Activated T-helper 17 cell treated with anti-CD3 and anti-CD28 coated beads, Interleukin-2, amount 50 U/mL, for 72 hours (primary cell): ENCODE results near the gene NFIX. TPM values are rescaled to one million over a fixed set of nuclear protein-coding genes. Genes with fewer than 3 reads are reported as not detected.
A peak's percentile ranks its signal among the peaks of the same experiment; 100 is the strongest.

Experiments
- ATAC-seq: fragments of 150-1000 bp; cut with Tn5 transposase; replicated peaks from 2 replicates; pipeline ENCODE4 v1.10.0; 2021; ENCODE audit warnings: mild to moderate bottlenecking, moderate library complexity
- H3K27ac Mint-ChIP-seq: one replicate; pipeline ENCODE4 v1.8.0; 2022; ENCODE audit warnings: mixed read lengths
- H3K27me3 Mint-ChIP-seq: one replicate; pipeline ENCODE4 v1.8.0; 2022; ENCODE audit warnings: mixed read lengths
- H3K36me3 Mint-ChIP-seq: one replicate; pipeline ENCODE4 v1.8.0; 2022; ENCODE audit warnings: low read depth, mild to moderate bottlenecking, mixed read lengths
- H3K4me1 Mint-ChIP-seq: one replicate; pipeline ENCODE4 v1.8.0; 2022; ENCODE audit warnings: mixed read lengths
- H3K4me3 Mint-ChIP-seq: one replicate; pipeline ENCODE4 v1.8.0; 2022; ENCODE audit warnings: mild to moderate bottlenecking, mixed read lengths
- H3K9me3 Mint-ChIP-seq: one replicate; pipeline ENCODE4 v1.8.0; 2022; ENCODE audit warnings: mixed read lengths
- total RNA-seq, 2 donors: library from RNA; stranded (reverse); gene quantifications; one replicate each; pipeline ENCODE4 v1.2.3, GENCODE V29; 2022

Gene NFIX
- total RNA-seq, 2 donors from 2014 or later, result 0.43 to 1.1 TPM

GRCh38 chr19:12990853-12991252, 4.4 kb upstream of the NFIX start:
- no peaks in the 10 kb centered on the region for H3K9me3 Mint-ChIP-seq
- H3K36me3 Mint-ChIP-seq, result peaks cover 6% of the 10 kb centered on the region
- no peak overlapping the region for H3K4me3 Mint-ChIP-seq
- H3K4me1 Mint-ChIP-seq, result peaks cover 6% of the 10 kb centered on the region
- H3K27me3 Mint-ChIP-seq, result peaks cover 16% of the 10 kb centered on the region
- no peak overlapping the region for H3K27ac Mint-ChIP-seq
- ATAC-seq, result no peak

- Mint-ChIP-seq H3K4me3 (no peak overlapping the region), H3K4me1 (peaks cover 6% of the 10 kb centered on the region), H3K9me3 (no peaks in the 10 kb centered on the region), H3K36me3 (peaks cover 6% of the 10 kb centered on the region), H3K27me3 (peaks cover 16% of the 10 kb centered on the region), H3K27ac (no peak overlapping the region)
- no peak for ATAC-seq
These were observed 4.0 kb upstream of the NFIX start for GRCh38 chr19:12991296-12991695.

DNA sequence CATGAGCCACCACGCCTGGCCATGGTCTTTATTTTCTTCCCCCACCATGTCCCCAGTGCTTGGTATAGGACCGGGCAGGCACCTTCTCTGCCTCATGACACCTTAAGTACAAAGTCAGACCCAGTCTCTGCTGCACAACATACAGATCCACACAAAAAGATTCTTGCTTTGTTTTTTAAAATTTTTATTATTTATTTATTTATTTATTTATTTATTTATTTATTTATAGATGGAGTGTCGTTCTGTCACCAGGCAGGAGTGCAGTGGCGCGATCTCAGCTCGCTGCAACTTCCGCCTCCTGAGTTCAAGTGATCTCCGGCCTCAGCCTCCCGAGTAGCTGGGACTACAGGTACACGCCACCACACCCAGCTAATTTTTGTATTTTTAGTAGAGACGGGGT, 2.5 kb upstream of the NFIX start:
- Mint-ChIP-seq H3K27ac (no peak overlapping the region), H3K9me3 (no peaks in the 10 kb centered on the region), H3K4me1 (peaks cover 6% of the 10 kb centered on the region), H3K27me3 (peaks cover 12% of the 10 kb centered on the region), H3K36me3 (peaks cover 6% of the 10 kb centered on the region), H3K4me3 (no peak overlapping the region)
- no peak for ATAC-seq

DNA sequence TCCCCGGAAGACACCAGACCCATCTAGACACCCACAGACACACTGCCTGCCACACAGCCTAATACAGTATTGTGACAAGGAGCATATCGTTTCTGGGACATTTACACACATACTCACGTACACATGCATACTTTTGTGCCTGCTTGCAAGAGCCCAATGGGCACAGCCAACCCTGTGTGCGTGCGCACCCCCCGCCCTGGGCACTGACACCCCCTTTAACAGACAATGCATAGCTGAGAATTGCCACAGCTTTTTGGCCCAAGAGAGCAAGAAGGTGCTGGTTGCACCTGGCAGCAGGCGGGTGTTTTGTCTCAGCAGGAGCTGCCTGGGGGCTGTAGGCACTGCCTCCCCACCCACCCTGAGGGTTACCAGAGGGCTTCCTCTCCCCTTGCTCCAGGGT, 1.7 kb upstream of the NFIX start:
- ATAC-seq, result no peak
- Mint-ChIP-seq H3K4me1 (peaks cover 6% of the 10 kb centered on the region), H3K4me3 (no peak overlapping the region)

DNA sequence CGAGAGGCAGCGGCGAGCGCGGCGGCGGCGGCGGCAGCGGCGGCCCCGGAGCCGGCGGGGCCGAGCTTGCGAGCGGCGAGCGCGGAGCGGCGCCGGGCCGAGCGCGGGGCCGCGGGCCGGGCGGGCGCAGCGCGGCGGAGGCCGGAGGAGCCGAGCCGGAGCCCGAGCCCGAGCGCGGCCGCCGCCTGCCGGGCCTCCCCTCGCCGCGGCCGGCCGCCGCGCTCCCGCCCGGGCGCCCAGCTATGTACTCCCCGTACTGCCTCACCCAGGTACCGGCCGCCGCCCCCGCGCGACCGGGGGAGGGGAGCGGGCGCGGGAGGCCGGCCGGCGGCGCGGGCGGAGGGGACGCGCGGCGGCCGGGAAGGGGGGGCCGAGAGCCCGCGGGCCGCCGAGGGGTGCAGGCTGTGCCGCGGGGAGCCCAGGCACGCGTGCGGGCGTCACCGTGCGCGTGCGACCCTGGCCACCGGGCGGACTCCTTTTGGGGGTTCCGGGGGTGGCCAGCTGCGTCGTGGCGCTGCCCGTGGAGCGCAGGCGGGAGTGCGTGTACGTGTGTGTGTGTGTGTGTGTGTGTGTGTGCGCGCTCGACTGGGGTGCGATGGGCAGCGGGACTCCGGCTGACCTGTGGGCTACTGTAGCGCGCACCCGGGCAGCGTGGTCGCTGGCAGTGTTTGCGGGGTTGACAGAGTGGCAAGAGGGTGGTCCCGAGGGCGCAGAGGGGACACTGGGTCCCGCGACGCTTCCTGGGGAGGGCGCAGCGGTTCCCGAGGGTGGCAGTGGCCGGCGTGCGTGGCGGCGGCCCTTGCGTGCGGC, 526 bp downstream of the NFIX start:
- ATAC-seq, result peak; percentile 38
- no peak overlapping the region for H3K27ac Mint-ChIP-seq
- no peaks in the 10 kb centered on the region for H3K9me3 Mint-ChIP-seq
- H3K4me3 Mint-ChIP-seq, result peak overlapping the region; percentile 29
- peaks cover 6% of the 10 kb centered on the region for H3K36me3 Mint-ChIP-seq
- peaks cover 6% of the 10 kb centered on the region for H3K4me1 Mint-ChIP-seq
- H3K27me3 Mint-ChIP-seq, result peaks cover 16% of the 10 kb centered on the region

More for the DNA sequence above, 1.7 kb upstream of the NFIX start:
- no peak overlapping the region for H3K27ac Mint-ChIP-seq
- H3K36me3 Mint-ChIP-seq, result peaks cover 6% of the 10 kb centered on the region
- H3K9me3 Mint-ChIP-seq, result no peaks in the 10 kb centered on the region
- peaks cover 16% of the 10 kb centered on the region for H3K27me3 Mint-ChIP-seq

- ATAC-seq, result no peak
- peaks cover 6% of the 10 kb centered on the region for H3K36me3 Mint-ChIP-seq
- peaks cover 6% of the 10 kb centered on the region for H3K4me1 Mint-ChIP-seq
- H3K4me3 Mint-ChIP-seq, result peak overlapping the region; percentile 37
- no peaks in the 10 kb centered on the region for H3K9me3 Mint-ChIP-seq
- H3K27me3 Mint-ChIP-seq, result peaks cover 16% of the 10 kb centered on the region
- H3K27ac Mint-ChIP-seq, result no peak overlapping the region
These were observed 1.3 kb downstream of the NFIX start for GRCh38 chr19:12996406-12997094.

- peak overlapping the region; percentile 37 for H3K4me3 Mint-ChIP-seq
- H3K4me1 Mint-ChIP-seq, result peaks cover 6% of the 10 kb centered on the region
These were observed 2.1 kb downstream of the NFIX start for GRCh38 chr19:12997179-12997966.

GRCh38 chr19:12997967-12998940, 3.0 kb downstream of the NFIX start:
- ATAC-seq, result no peak
- Mint-ChIP-seq H3K9me3 (no peaks in the 10 kb centered on the region), H3K36me3 (peaks cover 6% of the 10 kb centered on the region), H3K27me3 (peaks cover 16% of the 10 kb centered on the region), H3K4me1 (peaks cover 6% of the 10 kb centered on the region), H3K4me3 (no peak overlapping the region), H3K27ac (no peak overlapping the region)

More at GRCh38 chr19:12997179-12997966, 2.1 kb downstream of the NFIX start:
- H3K27ac Mint-ChIP-seq, result no peak overlapping the region
- peaks cover 6% of the 10 kb centered on the region for H3K36me3 Mint-ChIP-seq
- ATAC-seq, result no peak
- H3K27me3 Mint-ChIP-seq, result peaks cover 16% of the 10 kb centered on the region
- H3K9me3 Mint-ChIP-seq, result no peaks in the 10 kb centered on the region

DNA sequence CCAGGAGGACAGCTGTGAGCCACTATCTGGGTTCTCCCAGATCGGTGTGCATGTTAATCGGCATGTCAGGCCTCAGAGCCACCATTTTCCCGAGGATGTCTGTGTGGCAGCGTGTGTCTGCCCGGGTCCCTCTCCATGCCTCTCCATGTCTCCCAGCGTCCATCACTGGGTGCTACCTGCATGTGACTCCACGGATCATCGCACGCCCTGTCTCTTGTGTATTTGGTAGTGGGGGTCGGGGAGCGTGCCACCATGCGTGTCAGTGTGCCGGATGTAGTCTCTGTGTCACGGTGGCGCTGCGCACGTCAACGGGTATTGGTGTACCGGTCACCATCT, 5.9 kb downstream of the NFIX start:
- H3K9me3 Mint-ChIP-seq, result no peaks in the 10 kb centered on the region
- no peaks in the 10 kb centered on the region for H3K4me1 Mint-ChIP-seq
- H3K27ac Mint-ChIP-seq, result no peak overlapping the region
- no peaks in the 10 kb centered on the region for H3K36me3 Mint-ChIP-seq
- ATAC-seq, result no peak
- H3K27me3 Mint-ChIP-seq, result peaks cover 4% of the 10 kb centered on the region
- no peak overlapping the region for H3K4me3 Mint-ChIP-seq

GRCh38 chr19:13001502-13002165, 6.4 kb downstream of the NFIX start:
- Mint-ChIP-seq H3K27ac (no peak overlapping the region), H3K27me3 (peaks cover 4% of the 10 kb centered on the region), H3K36me3 (no peaks in the 10 kb centered on the region), H3K4me3 (no peak overlapping the region), H3K4me1 (no peaks in the 10 kb centered on the region), H3K9me3 (no peaks in the 10 kb centered on the region)
- ATAC-seq, result no peak

DNA sequence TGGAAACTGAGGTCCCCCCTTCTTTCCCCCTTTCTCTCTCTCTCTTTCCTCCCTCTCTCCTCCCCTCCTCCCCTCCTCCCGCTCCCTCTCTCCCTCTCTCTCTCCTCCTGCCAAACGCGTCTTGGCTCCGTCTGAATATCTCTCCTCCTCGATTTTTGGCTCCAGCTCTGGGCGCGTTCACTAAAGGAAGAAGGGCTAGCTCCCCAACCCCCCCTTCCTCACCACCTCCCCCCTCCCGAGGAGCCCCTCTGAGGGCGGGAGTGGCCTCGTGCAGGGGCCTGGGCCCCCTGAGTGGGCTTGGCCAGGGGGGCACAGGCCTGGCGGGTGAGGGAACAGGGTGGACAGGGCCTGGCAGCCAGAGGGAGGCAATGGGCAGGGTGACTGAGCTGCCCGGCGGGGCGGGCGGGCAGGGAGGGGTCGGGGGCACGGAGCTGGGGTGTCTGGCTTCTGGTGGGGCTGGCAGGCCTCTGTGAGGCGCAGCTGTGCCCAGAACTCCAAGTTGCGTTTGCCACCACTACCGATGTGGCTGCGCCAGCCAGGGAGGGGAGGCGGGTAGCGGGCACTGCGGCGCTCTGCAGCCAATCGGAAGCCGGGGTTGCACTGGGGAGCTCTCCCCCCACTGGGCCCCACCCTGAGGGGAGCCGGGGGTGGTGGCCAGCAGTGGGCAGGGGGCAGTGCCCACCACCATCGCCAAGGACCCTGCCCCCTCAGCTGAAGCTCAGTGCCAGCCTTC, 7.1 kb downstream of the NFIX start:
- H3K36me3 Mint-ChIP-seq, result no peaks in the 10 kb centered on the region
- H3K27ac Mint-ChIP-seq, result no peak overlapping the region
- H3K27me3 Mint-ChIP-seq, result peaks cover 4% of the 10 kb centered on the region
- H3K4me3 Mint-ChIP-seq, result no peak overlapping the region
- no peaks in the 10 kb centered on the region for H3K9me3 Mint-ChIP-seq
- no peaks in the 10 kb centered on the region for H3K4me1 Mint-ChIP-seq
- no peak for ATAC-seq

DNA sequence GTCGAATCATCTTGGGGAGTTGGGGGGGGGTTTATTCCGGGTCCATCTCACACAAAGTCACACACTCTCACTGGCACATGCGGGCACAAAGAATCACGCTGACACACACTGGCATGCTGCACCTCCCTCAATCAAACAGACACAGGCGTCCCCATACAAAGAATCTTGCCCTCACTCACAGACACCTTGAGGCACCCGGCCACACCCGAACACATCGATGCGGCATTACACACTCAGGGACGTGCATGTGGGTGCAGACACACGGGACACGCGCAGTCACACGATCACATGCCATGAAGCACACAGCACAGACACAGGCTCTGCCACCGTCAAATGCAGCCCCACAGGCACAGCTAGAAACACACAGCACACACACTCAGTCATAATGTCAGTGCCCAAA, 7.8 kb downstream of the NFIX start:
- Mint-ChIP-seq H3K4me3 (no peak overlapping the region), H3K4me1 (no peaks in the 10 kb centered on the region), H3K27ac (no peak overlapping the region), H3K9me3 (no peaks in the 10 kb centered on the region), H3K27me3 (peaks cover 1% of the 10 kb centered on the region), H3K36me3 (no peaks in the 10 kb centered on the region)
- ATAC-seq, result no peak

DNA sequence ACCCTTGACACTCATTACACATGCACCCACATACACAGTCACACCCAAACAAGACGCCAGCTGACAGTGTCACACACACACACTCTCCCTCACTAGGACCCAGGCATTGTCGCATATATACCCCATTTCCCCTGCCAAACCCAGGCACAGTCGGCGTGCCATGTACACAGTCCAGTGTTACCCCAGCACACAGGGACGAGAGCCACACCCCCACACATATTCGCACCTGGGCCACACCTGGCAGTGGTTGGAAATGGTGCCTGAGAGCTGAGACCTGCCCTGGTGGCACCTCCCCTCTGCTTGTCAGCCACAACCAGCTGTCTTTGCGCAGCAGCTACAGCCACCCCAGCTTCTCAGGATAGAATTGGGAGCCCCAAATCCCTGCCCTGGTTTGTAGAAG, 9.0 kb downstream of the NFIX start:
- no peaks in the 10 kb centered on the region for H3K9me3 Mint-ChIP-seq
- no peaks in the 10 kb centered on the region for H3K4me1 Mint-ChIP-seq
- H3K27ac Mint-ChIP-seq, result no peak overlapping the region
- H3K27me3 Mint-ChIP-seq, result peaks cover 5% of the 10 kb centered on the region
- ATAC-seq, result no peak
- no peak overlapping the region for H3K4me3 Mint-ChIP-seq
- no peaks in the 10 kb centered on the region for H3K36me3 Mint-ChIP-seq
